CD4-positive, alpha-beta T cell treated with Interleukin-6 at 100 ng/mL for 8 hours (primary cell): Measurements from ENCODE around the gene KLHL30.

Experiments
- DNase-seq: peaks from one replicate; pipeline ENCODE4 v3.0.0-alpha.2; 2020; ENCODE audit warnings: mixed read lengths, low spot score

Gene KLHL30

DNA sequence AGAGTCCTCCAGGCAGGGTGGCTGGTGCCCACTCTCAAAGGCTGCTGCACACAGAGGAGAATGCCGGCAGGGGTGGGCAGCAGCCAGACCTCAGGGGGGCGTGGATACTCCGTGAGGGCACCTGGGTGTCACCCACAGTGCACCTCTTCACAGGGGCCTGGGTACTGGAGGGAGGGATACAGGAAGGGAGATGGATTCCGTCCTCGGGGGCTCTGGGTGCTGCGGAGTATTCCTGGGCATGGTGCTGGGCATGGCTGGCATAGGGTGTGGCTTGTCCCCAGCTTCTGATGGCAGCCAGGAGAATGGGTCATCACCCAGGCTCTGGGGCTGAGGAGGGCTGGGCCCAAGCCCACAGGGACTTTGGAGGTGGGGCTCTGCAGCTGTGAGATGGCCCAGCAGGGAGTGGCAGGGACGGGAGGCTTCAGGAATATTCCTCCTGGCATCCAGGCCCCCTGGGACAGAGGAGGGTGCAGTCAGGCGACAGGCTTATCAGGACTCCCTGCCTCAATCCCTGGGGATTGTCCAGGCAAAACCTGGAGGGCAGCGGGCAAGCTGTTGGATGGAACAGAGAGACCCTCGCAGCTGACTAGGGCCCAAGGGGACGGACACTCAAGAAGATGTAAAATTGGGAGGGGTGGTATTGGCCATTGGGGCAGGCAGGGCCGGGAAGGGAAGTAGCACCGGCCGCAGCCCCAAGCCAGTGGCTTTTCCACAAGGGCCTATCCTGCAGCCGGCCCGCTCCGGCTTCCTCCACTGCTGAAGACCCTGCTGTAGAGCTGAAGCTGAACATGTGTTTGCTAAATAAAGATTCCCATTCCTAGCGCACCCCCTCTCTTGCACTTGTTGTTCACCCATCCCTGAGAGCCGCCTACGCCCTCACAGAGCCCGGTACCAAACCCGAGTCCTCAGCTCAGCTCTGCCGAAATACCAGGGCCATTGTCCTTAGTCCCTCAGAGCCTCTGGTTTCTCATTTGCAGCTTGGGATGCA is 5.7 kb upstream of the KLHL30 start:
- no peak for DNase-seq

- DNase-seq, result no peak
Observed at GRCh38 chr2:238133499-238134392, 4.7 kb upstream of the KLHL30 start.

DNA sequence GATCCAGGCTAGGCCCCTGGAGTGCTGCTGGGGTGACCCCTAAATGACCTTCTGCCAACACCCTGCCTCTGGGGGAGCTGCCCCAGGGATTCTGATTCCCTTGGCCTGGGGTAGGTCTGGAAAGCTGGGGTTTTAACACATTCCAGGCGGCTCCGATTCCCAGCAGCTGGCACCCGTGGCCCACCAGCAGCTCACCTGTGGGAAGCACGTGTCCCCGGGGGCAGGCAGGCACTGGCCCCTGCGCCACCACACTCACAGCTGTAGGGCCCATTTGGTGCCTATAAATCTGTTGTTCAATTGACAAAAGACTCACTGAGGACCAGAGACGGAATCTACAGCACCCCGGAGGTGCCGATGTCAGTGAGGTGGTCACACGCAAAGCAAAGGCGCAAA is 4.1 kb upstream of the KLHL30 start:
- DNase-seq, result no peak

DNA sequence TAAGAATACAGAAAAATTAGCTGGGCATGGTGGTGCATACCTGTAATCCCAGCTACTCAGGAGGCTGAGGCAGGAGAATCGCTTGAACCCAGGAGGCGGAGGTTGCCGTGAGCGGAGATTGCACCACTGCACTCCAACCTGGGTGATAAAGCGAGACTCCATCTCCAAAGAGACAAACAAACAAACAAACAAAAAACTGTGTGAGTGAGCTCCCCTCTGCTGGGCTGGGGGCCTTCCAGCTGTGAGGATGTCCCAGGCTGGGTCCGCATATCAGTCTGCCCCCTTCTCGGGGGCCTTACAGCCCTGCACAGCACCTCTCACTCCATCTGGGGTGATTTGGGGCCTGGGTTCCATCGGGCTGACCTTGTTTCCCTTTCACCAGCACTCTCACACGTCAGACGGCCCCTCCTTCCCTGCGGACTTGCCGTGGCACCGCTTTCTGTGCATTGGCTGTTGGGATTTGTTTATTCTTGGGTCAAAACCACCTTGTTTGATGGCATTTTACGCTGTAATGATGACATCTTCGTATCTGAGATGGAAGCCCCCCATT is 2.8 kb upstream of the KLHL30 start:
- DNase-seq, result no peak

DNA sequence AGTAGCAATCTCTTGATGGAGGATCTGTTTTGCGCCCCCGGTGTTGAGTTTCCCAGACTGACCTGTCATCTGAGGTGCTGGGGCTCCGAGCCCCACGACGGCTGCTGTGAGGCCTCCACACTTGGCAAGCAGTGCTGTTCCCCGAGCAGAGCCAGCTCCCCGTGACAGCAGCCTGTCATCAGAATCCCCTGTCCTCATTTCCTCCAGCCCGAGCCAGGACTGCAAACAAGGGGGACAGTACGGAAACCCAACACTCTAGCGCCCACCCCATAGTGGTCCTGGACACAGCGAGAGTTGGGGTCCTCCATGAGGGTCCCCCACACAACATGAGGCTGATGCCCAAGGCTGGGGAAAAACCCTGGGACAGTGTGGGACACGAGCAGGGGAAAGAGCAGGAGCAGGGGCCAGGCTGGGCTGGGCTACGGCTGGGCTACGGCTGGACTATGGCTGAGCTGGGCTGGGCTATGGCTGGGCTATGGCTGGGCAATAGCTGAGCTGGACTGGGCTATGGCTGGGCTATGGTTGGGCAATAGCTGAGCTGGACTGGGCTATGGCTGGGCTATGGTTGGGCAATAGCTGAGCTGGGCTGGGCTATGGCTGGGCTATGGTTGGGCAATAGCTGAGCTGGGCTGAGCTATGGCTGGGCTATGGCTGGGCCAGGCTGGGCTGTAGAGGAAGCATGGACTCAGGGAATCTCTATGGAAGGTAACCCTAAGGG is 1.5 kb upstream of the KLHL30 start:
- DNase-seq, result no peak

- no peak for DNase-seq
Observed at GRCh38 chr2:238137885-238138284, 583 bp upstream of the KLHL30 start.

DNA sequence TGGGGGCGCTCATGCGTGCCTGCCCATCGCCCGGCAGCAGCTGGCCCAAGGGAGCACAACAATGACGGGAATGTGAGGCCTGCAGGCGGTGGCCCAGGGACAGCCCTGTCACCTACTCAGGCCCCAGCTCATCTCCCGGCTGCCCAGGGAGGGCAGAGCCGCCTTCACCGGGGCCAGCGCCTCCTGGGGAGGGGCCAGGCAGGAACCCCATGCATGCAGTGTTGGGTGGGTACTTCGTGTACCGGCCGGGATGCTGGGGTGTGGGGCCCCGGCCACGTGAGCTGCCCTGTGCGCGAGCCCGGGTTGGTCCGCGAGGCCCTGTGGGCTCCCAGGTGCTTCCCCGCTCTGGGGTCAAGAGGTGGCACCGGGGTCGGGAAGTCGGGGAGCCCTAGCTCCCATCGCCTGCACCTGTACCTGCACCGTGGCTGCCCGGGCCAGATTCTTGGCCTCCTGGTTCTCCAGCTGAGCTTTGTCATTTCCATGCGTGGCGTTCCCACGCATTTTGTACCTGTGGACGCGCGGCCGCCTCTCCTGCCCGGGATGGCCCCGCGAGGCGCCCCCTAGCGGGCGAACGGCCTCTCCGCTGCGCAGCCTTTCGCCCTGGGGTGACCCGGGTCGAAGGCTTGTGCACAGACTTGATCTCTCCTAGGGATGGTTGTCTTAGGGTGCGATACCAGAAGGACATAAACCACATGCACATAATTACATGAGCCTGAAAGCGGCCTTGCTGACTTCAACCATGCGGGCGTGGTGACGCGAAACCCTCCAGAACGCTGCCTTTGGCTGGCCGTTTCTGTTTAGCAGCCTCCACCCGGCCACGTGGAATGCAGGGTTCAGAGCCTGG is 950 bp downstream of the KLHL30 start:
- no peak for DNase-seq

- DNase-seq, result no peak
Observed at GRCh38 chr2:238140040-238140439, 1.6 kb downstream of the KLHL30 start.

DNA sequence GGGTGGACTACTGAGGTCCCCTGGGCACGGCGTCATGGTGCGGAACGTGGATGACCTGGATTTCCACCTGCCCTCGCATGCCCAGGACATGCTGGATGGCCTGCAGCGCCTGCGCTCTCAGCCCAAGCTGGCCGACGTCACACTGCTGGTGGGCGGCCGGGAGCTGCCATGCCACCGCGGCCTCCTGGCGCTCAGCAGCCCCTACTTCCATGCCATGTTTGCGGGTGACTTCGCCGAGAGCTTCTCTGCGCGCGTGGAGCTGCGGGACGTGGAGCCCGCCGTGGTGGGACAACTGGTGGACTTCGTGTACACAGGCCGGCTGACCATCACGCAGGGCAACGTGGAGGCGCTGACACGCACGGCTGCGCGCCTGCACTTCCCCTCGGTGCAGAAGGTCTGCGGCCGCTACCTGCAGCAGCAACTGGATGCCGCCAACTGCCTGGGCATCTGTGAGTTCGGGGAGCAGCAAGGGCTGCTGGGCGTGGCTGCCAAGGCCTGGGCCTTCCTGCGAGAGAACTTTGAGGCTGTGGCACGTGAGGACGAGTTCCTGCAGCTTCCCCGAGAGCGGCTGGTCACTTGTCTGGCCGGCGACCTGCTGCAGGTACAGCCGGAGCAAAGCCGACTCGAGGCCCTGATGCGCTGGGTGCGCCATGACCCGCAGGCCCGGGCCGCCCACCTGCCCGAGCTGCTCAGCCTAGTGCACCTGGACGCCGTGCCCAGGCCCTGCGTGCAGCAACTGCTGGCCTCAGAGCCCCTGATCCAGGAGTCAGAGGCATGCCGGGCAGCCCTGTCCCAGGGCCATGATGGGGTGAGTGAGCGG is 2.5 kb downstream of the KLHL30 start:
- DNase-seq, result no peak

DNA sequence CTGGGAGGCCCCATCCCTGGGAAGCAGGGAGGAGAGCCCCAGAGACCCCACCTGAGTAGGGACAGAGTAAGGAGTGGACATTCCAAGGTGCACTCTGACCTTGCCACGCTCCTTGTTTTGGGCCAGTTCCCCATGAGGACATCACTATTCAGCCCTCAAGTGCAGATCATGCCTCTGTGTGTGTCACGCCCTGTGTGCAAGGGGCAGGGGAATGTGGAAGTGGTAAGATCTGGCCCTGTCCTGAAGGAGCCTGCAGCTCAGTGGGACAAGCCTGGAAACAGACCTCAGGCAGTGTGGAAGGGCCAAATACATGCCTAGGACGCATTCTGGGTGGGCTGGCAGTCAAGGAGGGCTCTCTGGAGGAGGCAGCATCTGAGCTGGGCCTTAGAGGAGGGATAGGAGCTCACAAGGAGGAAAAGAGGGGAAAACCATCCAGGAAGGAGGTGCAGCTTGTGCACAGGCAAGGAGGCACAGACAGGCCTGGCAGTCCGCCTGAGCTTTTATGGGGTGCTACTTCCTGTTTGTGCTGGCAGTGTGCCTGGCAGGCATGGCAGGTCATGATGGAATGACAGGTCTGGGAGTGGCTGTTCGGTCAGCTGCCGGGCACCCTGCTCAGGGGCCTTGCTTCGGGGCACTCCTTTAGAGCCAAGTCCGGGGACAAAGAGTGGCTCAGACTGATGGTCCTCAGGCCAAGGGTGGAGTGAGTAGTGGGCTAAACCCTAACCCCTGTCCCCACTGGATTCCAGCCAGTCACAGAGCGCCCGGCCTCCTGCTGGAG is 3.3 kb downstream of the KLHL30 start:
- DNase-seq, result no peak

GRCh38 chr2:238142382-238143205 is 4.1 kb downstream of the KLHL30 start:
- DNase-seq, result no peak

DNA sequence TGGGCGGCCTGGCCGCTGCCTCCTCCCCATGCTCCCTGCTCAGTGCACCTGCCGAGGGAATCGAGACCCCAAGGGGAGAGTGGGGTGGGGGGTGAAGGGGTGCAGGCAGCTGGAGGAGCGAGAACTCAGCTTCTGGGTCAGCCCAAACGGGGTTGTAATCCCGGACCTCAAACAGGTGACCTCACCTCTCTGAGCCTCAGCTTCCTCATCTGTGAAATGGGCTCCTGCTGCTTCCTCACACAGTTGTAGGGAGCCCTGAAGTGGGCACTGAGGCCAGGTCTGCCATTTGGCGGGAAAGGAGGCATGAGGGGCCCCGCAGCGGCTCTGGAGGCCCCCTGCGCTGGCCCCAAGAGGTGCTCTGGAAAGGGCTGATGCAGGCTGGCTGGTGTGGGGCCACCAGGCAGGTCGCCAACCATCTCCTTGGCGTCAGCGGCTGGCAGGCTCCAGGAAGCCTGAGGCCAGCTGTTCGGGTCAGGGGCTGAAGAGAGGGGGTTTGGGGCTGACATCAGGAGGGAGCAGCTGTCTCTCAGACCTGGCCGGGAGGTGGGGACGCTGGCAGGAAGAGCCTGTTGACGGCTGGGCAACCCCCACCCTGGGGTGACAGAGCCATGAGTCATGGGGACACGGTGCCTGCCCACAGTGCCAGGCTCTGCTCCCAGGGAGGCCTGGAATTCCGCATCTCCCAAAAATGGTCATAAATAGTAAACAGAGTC is 4.9 kb downstream of the KLHL30 start:
- DNase-seq, result no peak

- DNase-seq, result no peak
Observed at GRCh38 chr2:238144262-238144661, 5.8 kb downstream of the KLHL30 start.

DNA sequence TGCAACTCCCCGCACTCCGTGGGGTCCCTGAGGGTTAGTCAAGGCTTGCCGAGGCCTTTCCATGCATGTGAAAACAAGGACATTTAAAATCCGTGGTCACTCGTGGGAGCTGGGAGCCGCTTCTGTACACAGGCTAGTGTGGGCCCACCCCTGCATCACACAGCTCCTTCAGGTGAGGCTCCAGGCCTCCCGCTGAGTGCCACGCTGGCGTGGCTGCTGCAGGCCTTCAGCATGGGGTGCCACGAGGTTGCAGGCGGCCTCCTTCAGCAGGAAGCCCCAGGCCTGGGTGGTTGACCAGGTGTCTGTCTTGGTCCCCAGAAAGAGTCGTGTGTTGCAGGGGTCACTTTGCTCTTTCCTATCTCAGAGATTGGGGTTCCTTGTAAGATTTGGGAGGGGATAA is 6.6 kb downstream of the KLHL30 start:
- no peak for DNase-seq

DNA sequence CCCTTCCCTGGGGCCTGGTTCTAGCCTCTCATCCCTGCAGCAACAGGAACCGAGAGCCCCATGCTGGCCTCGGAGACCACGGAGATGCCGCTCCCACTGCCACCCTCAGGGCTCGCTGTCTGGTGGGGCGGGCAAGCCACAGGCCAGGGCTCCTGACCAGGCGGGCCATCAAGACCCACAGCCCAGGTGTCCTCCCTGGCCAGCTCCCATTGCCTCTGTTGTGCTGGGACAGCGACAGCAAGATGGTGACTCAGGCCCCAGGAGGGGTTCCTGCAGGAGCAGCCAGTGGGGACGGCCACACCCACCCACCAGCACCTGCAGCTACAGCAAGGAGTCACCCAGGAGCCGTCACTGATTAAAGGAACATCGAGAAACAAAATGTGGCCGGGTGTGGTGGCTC is 7.4 kb downstream of the KLHL30 start:
- no peak for DNase-seq

DNA sequence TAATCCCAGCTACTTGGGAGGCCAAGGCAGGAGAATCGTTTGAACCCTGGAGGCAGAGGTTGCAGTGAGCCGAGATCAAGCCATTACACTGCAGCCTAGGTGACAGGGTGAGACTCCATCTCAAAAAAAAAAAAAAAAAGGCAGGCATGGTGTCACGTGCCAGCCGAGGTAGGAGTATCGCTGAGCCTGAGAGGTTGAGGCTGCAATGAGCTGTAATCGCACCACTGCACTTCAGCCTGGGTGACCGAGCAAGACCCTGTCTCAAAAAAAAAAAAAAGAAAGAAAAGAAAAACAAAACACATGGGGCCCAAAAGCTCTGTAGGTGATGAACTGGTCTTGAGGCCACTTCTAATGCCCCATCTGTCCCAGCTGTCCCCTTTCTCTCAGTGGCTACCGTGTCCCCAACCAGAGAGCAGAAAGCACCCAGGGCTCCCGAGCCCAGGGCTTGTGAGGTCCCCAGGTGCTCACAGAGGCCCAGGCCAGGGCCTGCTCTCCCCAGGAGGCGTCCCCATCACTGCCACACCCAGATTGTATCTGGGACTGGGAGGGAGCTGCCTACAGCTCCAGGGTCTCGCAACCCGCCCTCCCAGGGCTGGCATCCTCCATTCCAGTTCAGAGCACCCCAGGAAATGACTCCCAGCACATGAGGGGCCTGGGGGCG is 8.5 kb downstream of the KLHL30 start:
- DNase-seq, result no peak

- no peak for DNase-seq
Observed at GRCh38 chr2:238148981-238149380, 10.5 kb downstream of the KLHL30 start.
